Smooth muscle cell (in vitro differentiated cells): Measurements from ENCODE around the gene IPO8. TPM values are rescaled to one million over a fixed set of nuclear protein-coding genes. Genes with fewer than 3 reads are reported as not detected.

Experiments used
- DNase-seq: peaks from one replicate; lab custom pipeline; 2025; ENCODE audit not compliant: unreplicated experiment; lab: John Stamatoyannopoulos, UW
- H2AFZ ChIP-seq: fragments of 200-600 bp; sonication (generic); 2 replicates; pipeline ENCODE4 v1.6.0; 2016; ENCODE audit warnings: antibody characterized with exemption, low read depth, mild to moderate bottlenecking
- H3F3A ChIP-seq: fragments of 200-600 bp; sonication (generic); 2 replicates; pipeline ENCODE4 v1.6.0; 2017; ENCODE audit warnings: antibody characterized with exemption, low read depth
- H3K27ac ChIP-seq: fragments of 200-600 bp; sonication (generic); 2 replicates; pipeline ENCODE4 v1.5.1; 2016; ENCODE audit warnings: low read depth, mild to moderate bottlenecking
- H3K27me3 ChIP-seq: fragments of 200-600 bp; sonication (generic); 2 replicates; pipeline ENCODE4 v1.6.1; 2016; ENCODE audit warnings: low read depth, mild to moderate bottlenecking
- H3K36me3 ChIP-seq: fragments of 200-600 bp; sonication (generic); 2 replicates; pipeline ENCODE4 v1.5.1; 2016; ENCODE audit warnings: low read depth
- H3K4me1 ChIP-seq: fragments of 200-600 bp; sonication (generic); 2 replicates; pipeline ENCODE4 v1.5.1; 2016; ENCODE audit warnings: low read depth
- H3K4me2 ChIP-seq: fragments of 200-600 bp; sonication (generic); 2 replicates; pipeline ENCODE4 v1.6.0; 2016; ENCODE audit warnings: mild to moderate bottlenecking
- H3K4me3 ChIP-seq: fragments of 200-600 bp; sonication (generic); 2 replicates; pipeline ENCODE4 v1.5.1; 2016; ENCODE audit warnings: mild to moderate bottlenecking
- H3K79me2 ChIP-seq: fragments of 200-600 bp; sonication (generic); 2 replicates; pipeline ENCODE4 v1.6.0; 2016; ENCODE audit warnings: low read depth, mild to moderate bottlenecking
- H3K9ac ChIP-seq: fragments of 200-600 bp; sonication (generic); 2 replicates; pipeline ENCODE4 v1.6.0; 2016; ENCODE audit warnings: low read depth
- H3K9me3 ChIP-seq: fragments of 200-600 bp; sonication (generic); replicated peaks from 2 replicates; pipeline ENCODE4 v1.5.1; 2016; ENCODE audit warnings: low read depth
- H4K20me1 ChIP-seq: fragments of 200-600 bp; sonication (generic); 2 replicates; pipeline ENCODE4 v1.6.0; 2016; ENCODE audit warnings: low read depth
- CTCF ChIP-seq: fragments of 200-600 bp; sonication (generic); IDR thresholded peaks from 2 replicates; pipeline ENCODE4 v1.5.1; 2017; ENCODE audit warnings: borderline replicate concordance, mild to moderate bottlenecking, antibody characterized with exemption; ENCODE audit not compliant: insufficient read depth, poor library complexity, severe bottlenecking
- WGBS: methylation state at CpG from one replicate; pipeline ENCODE4 v1.1.7; 2016; ENCODE audit warnings: low lambda C conversion rate; 5-methylcytosine and 5-hydroxymethylcytosine counted together
- polyA plus RNA-seq: library from polyadenylated mRNA; unstranded; fragments of >200 nt; fragmentation: Nextera tagmentation; extraction: Ambion mirVana; gene quantifications from 2 replicates; pipeline ENCODE4 v1.2.1, GENCODE V29; 2016
- total RNA-seq: library from RNA; depleted of rRNA; stranded (reverse); fragments of >200 nt; gene quantifications from 2 replicates; pipeline ENCODE4 v1.2.3, GENCODE V29; 2014

The IPO8 gene
- 24.0 and 26.6 TPM in 2 replicates for total RNA-seq
- 5.0 and 6.7 TPM in 2 replicates for polyA plus RNA-seq

GRCh38 chr12:30695199-30696102 lies at the start of gene IPO8:
TSS of gene IPO8 (minus strand) at chr12:30695869. CDS start at chr12:30695647, 222 bp downstream.
- Histone ChIP-seq H3K9ac (peak within 1 kb of the TSS; percentile 74), H3K9me3 (no peaks in the 10 kb centered on the region), H3K36me3 (no peaks in the 10 kb centered on the region), H3F3A (no peaks in the 10 kb centered on the region), H2AFZ (peak within 1 kb of the TSS; percentile 89), H3K4me3 (peak within 1 kb of the TSS; percentile 90), H3K27ac (no peak within 1 kb of the TSS), H3K4me2 (peak within 1 kb of the TSS; percentile 98), H4K20me1 (peaks cover 14% of the 10 kb centered on the region), H3K27me3 (no peaks in the 10 kb centered on the region), H3K4me1 (peaks cover 18% of the 10 kb centered on the region), H3K79me2 (peaks cover 27% of the 10 kb centered on the region)
- WGBS = 1% methylated on average over 47 of the region's 71 CpGs
- DNase-seq = peak; percentile 27
- peak; percentile 31 for TF ChIP-seq CTCF

- no peaks in the 10 kb centered on the region for H3K4me1 ChIP-seq
- 98% methylated on average over 2 of the region's 2 CpGs for WGBS
These were observed 48.7 kb upstream of the IPO8 start for GRCh38 chr12:30744321-30744720.

GRCh38 chr12:30740274-30740673 lies 44.6 kb upstream of the IPO8 start:
- Histone ChIP-seq H3K4me2 (no peak overlapping the region), H2AFZ (no peak overlapping the region), H3K27me3 (no peaks in the 10 kb centered on the region), H3K4me1 (no peaks in the 10 kb centered on the region), H3K9ac (no peak overlapping the region), H3K36me3 (peaks cover 7% of the 10 kb centered on the region), H3K9me3 (no peaks in the 10 kb centered on the region), H3K4me3 (no peak overlapping the region), H3K79me2 (peaks cover 28% of the 10 kb centered on the region), H3K27ac (no peak overlapping the region), H3F3A (no peaks in the 10 kb centered on the region), H4K20me1 (peaks cover 21% of the 10 kb centered on the region)
- TF ChIP-seq CTCF = no peak
- DNase-seq = no peak

More at GRCh38 chr12:30744321-30744720, 48.7 kb upstream of the IPO8 start:
- H3K36me3 ChIP-seq = peaks cover 4% of the 10 kb centered on the region
- no peaks in the 10 kb centered on the region for H3K27me3 ChIP-seq
- H3K4me2 ChIP-seq = no peak overlapping the region
- H3F3A ChIP-seq = no peaks in the 10 kb centered on the region
- no peak overlapping the region for H2AFZ ChIP-seq
- H3K9me3 ChIP-seq = no peaks in the 10 kb centered on the region
- H3K9ac ChIP-seq = no peak overlapping the region
- H4K20me1 ChIP-seq = peaks cover 36% of the 10 kb centered on the region
- H3K79me2 ChIP-seq = peaks cover 47% of the 10 kb centered on the region
- H3K27ac ChIP-seq = no peak overlapping the region
- no peak overlapping the region for H3K4me3 ChIP-seq
- DNase-seq = no peak
- TF ChIP-seq CTCF = no peak

GRCh38 chr12:30739020-30739419 lies 43.4 kb upstream of the IPO8 start:
- no peak overlapping the region for H3K9ac ChIP-seq
- no peak for DNase-seq
- no peak overlapping the region for H3K27ac ChIP-seq
- no peaks in the 10 kb centered on the region for H3F3A ChIP-seq
- peaks cover 12% of the 10 kb centered on the region for H3K36me3 ChIP-seq
- WGBS = 98% methylated on average over 2 of the region's 2 CpGs
- H4K20me1 ChIP-seq = peaks cover 13% of the 10 kb centered on the region
- no peak for TF ChIP-seq CTCF
- no peak overlapping the region for H3K4me3 ChIP-seq
- no peak overlapping the region for H2AFZ ChIP-seq
- no peaks in the 10 kb centered on the region for H3K9me3 ChIP-seq
- no peak overlapping the region for H3K4me2 ChIP-seq
- H3K27me3 ChIP-seq = no peaks in the 10 kb centered on the region
- H3K4me1 ChIP-seq = no peaks in the 10 kb centered on the region
- peaks cover 20% of the 10 kb centered on the region for H3K79me2 ChIP-seq
